SK-MEL-5 (cell line): ENCODE measurements around the gene TSHZ1. TPM values are rescaled to one million over a fixed set of nuclear protein-coding genes. Genes with fewer than 3 reads are reported as not detected.

Experiments
- DNase-seq: peaks from one replicate; pipeline ENCODE4 v3.0.0-alpha.2; 2016; ENCODE audit warnings: low read depth, low spot score
- in situ Hi-C: cut with HindIII; loops from 2 replicates; pipeline ENCODE4 v1.10.0; 2016; ENCODE audit warnings: low sequenced_read_pairs, high pct_unique_total_duplicates, low pct_unique_long_range_greater_than_20kb
- total RNA-seq: library from RNA; depleted of rRNA; stranded (reverse); fragments of >200 nt; shearing (Covaris generic); gene quantifications from 2 replicates; pipeline ENCODE4 v1.2.3, GENCODE V29; 2014

The TSHZ1 gene
- total RNA-seq, 1 experiment from 2014 or later, result 3.0 TPM

- DNase-seq, result no peak
- in situ Hi-C loops, result no loop called here
These were observed 18.8 kb downstream of the TSHZ1 start for GRCh38 chr18:75229437-75229836.

- in situ Hi-C loops, result no loop called here
- no peak for DNase-seq
These were observed 19.8 kb downstream of the TSHZ1 start for GRCh38 chr18:75230163-75231052.

- in situ Hi-C loops, result no loop called here
- no peak for DNase-seq
These were observed 20.4 kb downstream of the TSHZ1 start for GRCh38 chr18:75231053-75231406.

GRCh38 chr18:75234901-75235300 is 24.3 kb downstream of the TSHZ1 start:
- no peak for DNase-seq
- in situ Hi-C loops, result no loop called here

- in situ Hi-C loops, result no loop called here
These were observed 25.3 kb downstream of the TSHZ1 start for GRCh38 chr18:75235896-75236295.

GRCh38 chr18:75238100-75238499 is 27.5 kb downstream of the TSHZ1 start:
- in situ Hi-C loops, result no loop called here
- no peak for DNase-seq

More at GRCh38 chr18:75235896-75236295, 25.3 kb downstream of the TSHZ1 start:
- no peak for DNase-seq

- in situ Hi-C loops, result no loop called here
- no peak for DNase-seq
These were observed 28.2 kb downstream of the TSHZ1 start for GRCh38 chr18:75238786-75239185.

GRCh38 chr18:75240433-75240832 is 29.8 kb downstream of the TSHZ1 start:
- in situ Hi-C loops, result no loop called here

GRCh38 chr18:75241705-75242104 is 31.1 kb downstream of the TSHZ1 start:
- in situ Hi-C loops, result no loop called here
- no peak for DNase-seq

More at GRCh38 chr18:75240433-75240832, 29.8 kb downstream of the TSHZ1 start:
- no peak for DNase-seq

- DNase-seq, result peak; percentile 21
- in situ Hi-C loops, result no loop called here
These were observed 34.0 kb downstream of the TSHZ1 start for GRCh38 chr18:75244351-75245313.

- in situ Hi-C loops, result no loop called here
- peak; percentile 11 for DNase-seq
These were observed 36.4 kb downstream of the TSHZ1 start for GRCh38 chr18:75246721-75247610.

- peak; percentile 30 for DNase-seq
These were observed 37.2 kb downstream of the TSHZ1 start for GRCh38 chr18:75247611-75248421.

GRCh38 chr18:75248426-75249174 is 38.0 kb downstream of the TSHZ1 start:
- no peak for DNase-seq
- in situ Hi-C loops, result no loop called here

More at GRCh38 chr18:75247611-75248421, 37.2 kb downstream of the TSHZ1 start:
- in situ Hi-C loops, result no loop called here

- no peak for DNase-seq
- in situ Hi-C loops, result no loop called here
These were observed 38.5 kb downstream of the TSHZ1 start for GRCh38 chr18:75249175-75249518.

GRCh38 chr18:75249672-75250470 is 39.3 kb downstream of the TSHZ1 start:
- no peak for DNase-seq
- in situ Hi-C loops, result no loop called here
